ENCODE data around the gene TSPEAR. TPM values are rescaled to one million over a fixed set of nuclear protein-coding genes. Genes with fewer than 3 reads are reported as not detected.
A peak's percentile ranks its signal among the peaks of the same experiment; 100 is the strongest.
"Not testable (repeated sequence)": the region's sequence is repeated elsewhere in the genome, so short reads cannot be mapped to it uniquely, and the experiment has no call there.

TSPEAR gene
- total RNA-seq, 1 experiment from 2014 or later, result 1.8 TPM

GRCh38 chr21:44639331-44639655 is 72.1 kb downstream of the TSPEAR start:
- no peaks in the 10 kb centered on the region for H3K27me3 ChIP-seq (ENCODE audit: control insufficient read depth, insufficient read depth, low read length)
- no peaks in the 10 kb centered on the region for H3K36me3 ChIP-seq (replicated peaks; ENCODE audit: control insufficient read depth, insufficient read depth, low read length)
- no peak for DNase-seq
- no peak overlapping the region for H3K4me3 ChIP-seq (ENCODE audit: insufficient read depth, low read depth, low read length)

DNA sequence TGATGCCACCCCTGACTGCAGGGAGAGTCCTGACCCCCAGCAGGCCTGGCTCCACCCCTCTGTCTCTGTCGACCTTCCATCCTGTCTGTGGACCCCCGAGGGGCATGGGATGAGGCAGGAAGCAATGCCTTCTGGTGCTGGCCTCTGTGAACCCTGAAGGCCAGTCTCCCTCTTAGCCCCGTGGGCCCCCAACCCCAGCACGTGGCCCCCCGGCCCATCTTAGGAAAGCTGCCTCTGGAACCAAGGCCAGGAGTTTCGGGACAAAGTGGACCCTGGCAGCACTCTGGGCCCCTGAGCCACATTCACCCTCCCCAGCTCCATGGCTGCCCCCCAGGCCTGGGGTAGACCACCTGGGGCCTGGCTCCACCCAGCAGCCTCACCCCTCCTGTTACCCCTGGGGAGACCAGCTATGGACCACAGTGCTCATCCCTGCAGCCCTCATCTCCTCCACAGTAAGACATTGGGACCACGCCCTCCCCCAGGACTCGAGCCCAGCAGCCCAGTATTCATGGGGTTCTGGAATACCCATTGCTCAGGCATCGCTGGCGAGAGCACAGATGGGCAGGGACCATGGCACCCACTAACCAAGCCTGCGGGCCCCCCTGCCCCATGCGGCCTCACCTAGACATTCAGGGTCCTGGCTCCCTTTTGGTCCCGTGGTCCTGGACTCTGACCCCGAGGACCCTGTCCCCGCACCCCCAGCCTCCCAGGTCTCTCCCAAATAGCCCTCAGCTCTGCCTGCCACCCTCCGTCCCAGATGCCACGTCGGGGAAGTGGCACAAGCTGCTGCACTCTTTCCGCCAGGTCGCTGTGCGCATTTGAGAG is 72.7 kb downstream of the TSPEAR start:
- not testable (repeated sequence) for DNase-seq; H3K36me3 ChIP-seq (replicated peaks; ENCODE audit: control insufficient read depth, insufficient read depth, low read length); H3K27me3 ChIP-seq (ENCODE audit: control insufficient read depth, insufficient read depth, low read length); H3K4me3 ChIP-seq (ENCODE audit: insufficient read depth, low read depth, low read length)

GRCh38 chr21:44637851-44638348 is 73.5 kb downstream of the TSPEAR start:
- not testable (repeated sequence) for H3K4me3 ChIP-seq (ENCODE audit: insufficient read depth, low read depth, low read length); H3K36me3 ChIP-seq (replicated peaks; ENCODE audit: control insufficient read depth, insufficient read depth, low read length); DNase-seq; H3K27me3 ChIP-seq (ENCODE audit: control insufficient read depth, insufficient read depth, low read length)

- no peaks in the 10 kb centered on the region for H3K27me3 ChIP-seq (ENCODE audit: control insufficient read depth, insufficient read depth, low read length)
- no peak within 1 kb of the TSS for H3K4me3 ChIP-seq (ENCODE audit: insufficient read depth, low read depth, low read length)
- DNase-seq, result no peak
- no peaks in the 10 kb centered on the region for H3K36me3 ChIP-seq (replicated peaks; ENCODE audit: control insufficient read depth, insufficient read depth, low read length)
Measured at GRCh38 chr21:44637018-44637850, 74.1 kb downstream of the TSPEAR start, which contains the start of gene KRTAP10-10. KRTAP10-10 (plus strand) TSS chr21:44637356; CDS start chr21:44637418, 62 bp downstream.

- Histone ChIP-seq H3K4me3 (ENCODE audit: insufficient read depth, low read depth, low read length) (no peak overlapping the region), H3K36me3 (replicated peaks; ENCODE audit: control insufficient read depth, insufficient read depth, low read length) (no peaks in the 10 kb centered on the region), H3K27me3 (ENCODE audit: control insufficient read depth, insufficient read depth, low read length) (no peaks in the 10 kb centered on the region)
- no peak for DNase-seq
Measured at GRCh38 chr21:44636209-44637017, 75.0 kb downstream of the TSPEAR start.

GRCh38 chr21:44632067-44632466 is 79.3 kb downstream of the TSPEAR start:
- Histone ChIP-seq H3K27me3 (ENCODE audit: control insufficient read depth, insufficient read depth, low read length) (no peaks in the 10 kb centered on the region), H3K36me3 (replicated peaks; ENCODE audit: control insufficient read depth, insufficient read depth, low read length) (no peaks in the 10 kb centered on the region), H3K4me3 (ENCODE audit: insufficient read depth, low read depth, low read length) (no peak overlapping the region)
- no peak for DNase-seq

DNA sequence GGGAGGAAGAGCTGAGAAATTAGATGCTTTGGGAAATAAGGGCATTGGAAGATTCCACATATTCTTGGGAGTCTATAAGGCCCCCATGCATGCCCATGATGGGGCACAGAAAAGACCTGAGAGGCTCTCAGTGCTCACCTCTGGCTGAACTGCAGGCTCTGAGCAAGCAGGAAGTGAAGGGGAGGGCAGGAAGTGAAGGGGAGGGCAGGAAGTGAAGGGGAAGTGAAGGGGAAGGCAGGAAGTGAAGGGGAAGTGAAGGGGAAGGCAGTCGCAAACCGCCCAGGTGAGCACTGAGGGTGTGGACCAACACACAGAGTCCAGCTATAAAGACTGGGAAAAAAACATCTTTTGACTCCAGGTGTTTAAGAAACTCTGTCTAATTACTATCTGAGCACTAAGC is 80.9 kb downstream of the TSPEAR start:
- H3K27me3 ChIP-seq (ENCODE audit: control insufficient read depth, insufficient read depth, low read length), result no peaks in the 10 kb centered on the region
- no peak for DNase-seq
- H3K36me3 ChIP-seq (replicated peaks; ENCODE audit: control insufficient read depth, insufficient read depth, low read length), result no peaks in the 10 kb centered on the region
- H3K4me3 ChIP-seq (ENCODE audit: insufficient read depth, low read depth, low read length), result no peak overlapping the region

GRCh38 chr21:44628707-44629391 is 82.5 kb downstream of the TSPEAR start:
- no peak overlapping the region for H3K4me3 ChIP-seq (ENCODE audit: insufficient read depth, low read depth, low read length)
- no peaks in the 10 kb centered on the region for H3K36me3 ChIP-seq (replicated peaks; ENCODE audit: control insufficient read depth, insufficient read depth, low read length)
- H3K27me3 ChIP-seq (ENCODE audit: control insufficient read depth, insufficient read depth, low read length), result no peaks in the 10 kb centered on the region
- peak; percentile 26 for DNase-seq

- DNase-seq; H3K4me3 ChIP-seq (ENCODE audit: insufficient read depth, low read depth, low read length); H3K27me3 ChIP-seq (ENCODE audit: control insufficient read depth, insufficient read depth, low read length); H3K36me3 ChIP-seq (replicated peaks; ENCODE audit: control insufficient read depth, insufficient read depth, low read length): not testable (repeated sequence)
Measured at GRCh38 chr21:44627831-44628233, 83.5 kb downstream of the TSPEAR start.

DNA sequence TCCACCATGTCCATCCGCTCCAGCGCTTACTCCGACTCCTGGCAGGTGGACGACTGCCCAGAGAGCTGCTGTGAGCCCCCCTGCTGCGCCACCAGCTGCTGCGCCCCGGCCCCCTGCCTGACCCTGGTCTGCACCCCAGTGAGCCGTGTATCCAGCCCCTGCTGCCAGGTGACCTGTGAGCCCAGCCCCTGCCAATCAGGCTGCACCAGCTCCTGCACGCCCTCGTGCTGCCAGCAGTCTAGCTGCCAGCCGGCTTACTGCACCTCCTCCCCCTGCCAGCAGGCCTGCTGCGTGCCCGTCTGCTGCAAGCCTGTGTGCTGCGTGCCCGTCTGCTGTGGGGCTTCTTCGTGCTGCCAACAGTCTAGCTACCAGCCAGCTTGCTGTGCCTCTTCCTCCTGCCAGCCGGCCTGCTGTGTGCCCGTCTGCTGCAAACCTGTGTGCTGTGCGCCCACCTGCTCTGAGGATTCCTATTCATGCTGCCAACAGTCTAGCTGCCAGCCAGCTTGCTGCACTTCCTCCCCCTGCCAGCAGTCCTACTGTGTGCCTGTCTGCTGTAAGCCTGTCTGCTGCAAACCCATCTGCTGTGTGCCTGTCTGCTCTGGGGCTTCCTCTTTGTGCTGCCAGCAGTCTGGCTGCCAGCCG is 84.1 kb downstream of the TSPEAR start:
- DNase-seq, result not testable (repeated sequence)

DNA sequence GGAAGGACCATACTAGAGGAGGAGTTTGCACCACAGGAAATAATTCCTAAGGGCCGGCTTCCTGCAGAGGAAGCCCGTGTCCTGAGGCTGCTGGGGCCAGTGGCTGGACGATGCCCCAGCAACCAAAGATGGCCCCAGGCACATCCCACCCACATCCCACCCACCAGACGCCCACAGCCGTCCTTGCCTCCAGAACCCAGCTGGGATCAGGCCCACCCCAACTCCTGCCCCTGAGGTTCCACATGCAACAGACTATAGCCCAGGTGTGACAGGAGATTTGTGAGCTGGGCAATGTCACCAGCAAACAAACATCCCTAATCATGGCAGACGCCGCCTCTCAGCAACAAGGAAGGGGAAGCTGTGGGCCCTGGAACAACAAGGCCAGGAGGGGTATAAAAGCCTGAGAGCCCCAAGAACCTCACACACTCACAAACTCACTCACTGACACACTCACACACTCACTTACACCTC is 84.7 kb downstream of the TSPEAR start, which contains the start of gene KRTAP10-9:
Gene KRTAP10-9 (plus strand): TSS at position 421 of the 471 bp plus-strand sequence. CDS start 79 bp downstream, outside the sequence.
- no peak within 1 kb of the TSS for H3K4me3 ChIP-seq (ENCODE audit: insufficient read depth, low read depth, low read length)
- peak; percentile 30 for DNase-seq
- no peaks in the 10 kb centered on the region for H3K27me3 ChIP-seq (ENCODE audit: control insufficient read depth, insufficient read depth, low read length)
- no peaks in the 10 kb centered on the region for H3K36me3 ChIP-seq (replicated peaks; ENCODE audit: control insufficient read depth, insufficient read depth, low read length)

More for the DNA sequence above, 84.1 kb downstream of the TSPEAR start:
- not testable (repeated sequence) for H3K27me3 ChIP-seq (ENCODE audit: control insufficient read depth, insufficient read depth, low read length); H3K36me3 ChIP-seq (replicated peaks; ENCODE audit: control insufficient read depth, insufficient read depth, low read length); H3K4me3 ChIP-seq (ENCODE audit: insufficient read depth, low read depth, low read length)

DNA sequence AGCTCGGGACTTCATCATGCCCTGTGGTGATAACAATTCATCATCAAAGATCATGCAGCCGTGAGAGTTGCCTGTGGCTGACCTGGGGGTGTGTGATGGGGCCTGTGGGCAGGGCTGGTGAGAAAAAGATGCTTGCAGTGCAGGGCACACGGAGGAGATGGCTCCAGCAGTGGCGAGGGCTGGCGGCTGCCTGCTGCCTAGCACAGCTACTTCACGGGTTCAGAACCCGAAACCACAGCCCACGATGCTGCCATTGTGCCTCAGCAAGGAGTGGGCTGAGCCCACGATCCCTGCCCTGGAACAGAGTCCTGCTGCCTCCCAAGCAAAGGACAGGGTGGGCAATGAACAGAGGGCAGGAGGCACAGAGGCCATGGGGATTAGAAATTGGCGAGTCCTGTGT is 85.1 kb downstream of the TSPEAR start:
- H3K4me3 ChIP-seq (ENCODE audit: insufficient read depth, low read depth, low read length), result no peak overlapping the region
- no peaks in the 10 kb centered on the region for H3K27me3 ChIP-seq (ENCODE audit: control insufficient read depth, insufficient read depth, low read length)
- DNase-seq, result no peak
- H3K36me3 ChIP-seq (replicated peaks; ENCODE audit: control insufficient read depth, insufficient read depth, low read length), result no peaks in the 10 kb centered on the region

DNA sequence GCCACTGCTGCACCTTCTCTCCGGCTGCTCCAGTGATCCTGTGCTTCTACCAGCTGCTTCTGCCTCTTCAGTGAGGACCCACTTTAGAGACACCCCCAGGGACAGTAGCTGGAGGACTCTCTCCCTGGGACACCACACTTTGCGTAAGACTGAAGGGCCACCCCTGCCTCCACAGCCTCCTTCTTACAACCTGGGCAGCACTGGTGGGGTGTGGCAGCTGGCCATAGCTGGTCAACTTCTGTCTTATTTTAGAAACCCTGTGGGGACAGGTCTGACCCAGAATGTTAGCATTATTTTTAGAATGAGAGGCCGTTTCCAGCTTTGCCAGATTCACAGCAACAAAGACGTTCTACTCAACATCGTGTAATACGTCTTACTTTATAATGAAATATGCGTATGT is 85.6 kb downstream of the TSPEAR start:
- no peak for DNase-seq
- Histone ChIP-seq H3K27me3 (ENCODE audit: control insufficient read depth, insufficient read depth, low read length) (no peaks in the 10 kb centered on the region), H3K4me3 (ENCODE audit: insufficient read depth, low read depth, low read length) (no peak overlapping the region), H3K36me3 (replicated peaks; ENCODE audit: control insufficient read depth, insufficient read depth, low read length) (no peaks in the 10 kb centered on the region)
